H9 (cell line): Measurements from ENCODE around the gene MYO18A. TPM values are rescaled to one million over a fixed set of nuclear protein-coding genes. Genes with fewer than 3 reads are reported as not detected.

ENCODE experiments used
- DNase-seq: peaks from one replicate; pipeline ENCODE4 v3.0.0-alpha.2; 2017
- H2AFZ ChIP-seq: one replicate; pipeline ENCODE4 v1.6.1; 2013; ENCODE audit warnings: mild to moderate bottlenecking, low read length, control low read depth, moderate library complexity
- H2AK5ac ChIP-seq: 2 replicates; pipeline ENCODE4 v1.6.1; 2013; ENCODE audit warnings: low read length, control low read depth, mixed read lengths; ENCODE audit not compliant: insufficient read length
- H2BK120ac ChIP-seq: one replicate; pipeline ENCODE4 v1.6.1; 2013; ENCODE audit warnings: low read depth, mild to moderate bottlenecking, low read length, control low read depth, inconsistent platforms; ENCODE audit not compliant: poor library complexity, severe bottlenecking
- H2BK12ac ChIP-seq: 2 replicates; pipeline ENCODE4 v1.6.1; 2013; ENCODE audit warnings: low read length, control low read depth, mixed read lengths, low read depth; ENCODE audit not compliant: insufficient read length
- H2BK15ac ChIP-seq: 2 replicates; pipeline ENCODE4 v1.6.1; 2013; ENCODE audit warnings: low read depth, low read length, control low read depth
- H2BK20ac ChIP-seq: one replicate; pipeline ENCODE4 v1.6.1; 2013; ENCODE audit warnings: low read depth, mild to moderate bottlenecking, low read length, control low read depth, inconsistent platforms; ENCODE audit not compliant: poor library complexity, severe bottlenecking
- H2BK5ac ChIP-seq: 2 replicates; pipeline ENCODE4 v1.6.1; 2013; ENCODE audit warnings: low read length, control low read depth, mixed read lengths; ENCODE audit not compliant: insufficient read length
- H3K14ac ChIP-seq: 2 replicates; pipeline ENCODE4 v1.6.1; 2013; ENCODE audit warnings: low read length, control low read depth; ENCODE audit not compliant: insufficient read depth
- H3K18ac ChIP-seq: 2 replicates; pipeline ENCODE4 v1.6.1; 2013; ENCODE audit warnings: low read depth, mild to moderate bottlenecking, mixed read lengths, low read length, control low read depth; ENCODE audit not compliant: insufficient read length
- H3K23ac ChIP-seq: 2 replicates; pipeline ENCODE4 v1.6.1; 2013; ENCODE audit warnings: low read length, control low read depth, mixed read lengths, low read depth; ENCODE audit not compliant: insufficient read length
- H3K23me2 ChIP-seq: 2 replicates; pipeline ENCODE4 v1.6.1; 2013; ENCODE audit warnings: low read depth, mild to moderate bottlenecking, mixed read lengths, low read length, control low read depth; ENCODE audit not compliant: insufficient read length, poor library complexity, severe bottlenecking
- H3K27ac ChIP-seq: 2 replicates; pipeline ENCODE4 v1.5.1; 2013; ENCODE audit warnings: low read length, control low read depth, mixed read lengths, low read depth; ENCODE audit not compliant: insufficient read length
- H3K27me3 ChIP-seq: 2 replicates; pipeline ENCODE4 v1.6.1; 2013; ENCODE audit warnings: low read length, control low read depth, inconsistent platforms; ENCODE audit not compliant: insufficient read depth
- H3K4ac ChIP-seq: 2 replicates; pipeline ENCODE4 v1.6.1; 2013; ENCODE audit warnings: low read depth, mild to moderate bottlenecking, control low read depth, inconsistent platforms, low read length, moderate library complexity
- H3K4me1 ChIP-seq: 2 replicates; pipeline ENCODE4 v1.6.1; 2013; ENCODE audit warnings: low read length, control low read depth, inconsistent platforms; ENCODE audit not compliant: insufficient read depth
- H3K4me2 ChIP-seq: 2 replicates; pipeline ENCODE4 v1.6.1; 2013; ENCODE audit warnings: low read length, control low read depth, mixed read lengths; ENCODE audit not compliant: insufficient read length, insufficient read depth
- H3K56ac ChIP-seq: 2 replicates; pipeline ENCODE4 v1.6.1; 2013; ENCODE audit warnings: low read depth, mild to moderate bottlenecking, mixed read lengths, low read length, control low read depth; ENCODE audit not compliant: insufficient read length
- H3K79me1 ChIP-seq: 2 replicates; pipeline ENCODE4 v1.6.1; 2013; ENCODE audit warnings: low read depth, mild to moderate bottlenecking, moderate library complexity, low read length, control low read depth, inconsistent platforms; ENCODE audit not compliant: insufficient read depth, poor library complexity, severe bottlenecking
- H3K79me2 ChIP-seq: 2 replicates; pipeline ENCODE4 v1.6.1; 2013; ENCODE audit warnings: low read length, control low read depth, inconsistent platforms; ENCODE audit not compliant: insufficient read depth
- H3K9ac ChIP-seq: 2 replicates; pipeline ENCODE4 v1.6.1; 2013; ENCODE audit warnings: low read length, control low read depth, mixed read lengths; ENCODE audit not compliant: insufficient read length; ENCODE audit errors: extremely low read depth
- H3K9me3 ChIP-seq: one replicate; pipeline ENCODE4 v1.6.1; 2013; ENCODE audit warnings: low read depth, low read length, inconsistent platforms; ENCODE audit not compliant: control insufficient read depth
- H3T11ph ChIP-seq: one replicate; pipeline ENCODE4 v1.6.1; 2013; ENCODE audit warnings: mild to moderate bottlenecking, low read length, control low read depth, inconsistent platforms
- H4K20me1 ChIP-seq: one replicate; pipeline ENCODE4 v1.6.1; 2013; ENCODE audit not compliant: control insufficient read depth, insufficient read length, insufficient read depth
- H4K5ac ChIP-seq: 2 replicates; pipeline ENCODE4 v1.6.1; 2013; ENCODE audit warnings: low read depth, mild to moderate bottlenecking, mixed read lengths, low read length, control low read depth; ENCODE audit not compliant: insufficient read length
- H4K8ac ChIP-seq: replicated peaks from 2 replicates; pipeline ENCODE4 v1.6.1; 2013; ENCODE audit warnings: low read length, control low read depth, mixed read lengths, low read depth; ENCODE audit not compliant: insufficient read length
- H4K91ac ChIP-seq: 2 replicates; pipeline ENCODE4 v1.6.1; 2013; ENCODE audit warnings: low read depth, mild to moderate bottlenecking, moderate library complexity, mixed read lengths, low read length, control low read depth; ENCODE audit not compliant: insufficient read length
- H3K27ac Mint-ChIP-seq, 3 experiments: 2 replicates in 2 of 3; 3 replicates in 1 of 3; pipeline ENCODE4 v1.8.0; 2020 to 2021; ENCODE audit warnings: mixed read lengths in 3 of 3, mild to moderate bottlenecking in 1 of 3, moderate library complexity in 1 of 3
- H3K27me3 Mint-ChIP-seq: 2 replicates; pipeline ENCODE4 v1.8.0; 2021; ENCODE audit warnings: low read depth, mild to moderate bottlenecking, moderate library complexity, mixed read lengths
- H3K36me3 Mint-ChIP-seq, 3 experiments: 2 replicates in 2 of 3; 3 replicates in 1 of 3; pipeline ENCODE4 v1.8.0; 2020 to 2021; ENCODE audit warnings: low read depth in 3 of 3, mixed read lengths in 3 of 3; ENCODE audit not compliant: insufficient read depth in 1 of 3
- H3K4me1 Mint-ChIP-seq, 2 experiments: 2 replicates each; pipeline ENCODE4 v1.8.0; 2020; ENCODE audit warnings: mixed read lengths in 2 of 2
- H3K4me3 Mint-ChIP-seq, 2 experiments: 2 replicates in 1 of 2; 3 replicates in 1 of 2; pipeline ENCODE4 v1.8.0; 2020 to 2021; ENCODE audit warnings: mild to moderate bottlenecking in 2 of 2, mixed read lengths in 2 of 2, moderate library complexity in 1 of 2
- H3K9me3 Mint-ChIP-seq, 2 experiments: 2 replicates in 1 of 2; 3 replicates in 1 of 2; pipeline ENCODE4 v1.8.0; 2020; ENCODE audit warnings: mild to moderate bottlenecking in 2 of 2, mixed read lengths in 2 of 2, moderate library complexity in 1 of 2
- WGBS: extraction: QIAGEN DNeasy Blood & Tissue Kit; methylation state at CpG from one replicate; pipeline ENCODE4 v1.1.7; 2013; ENCODE audit warnings: missing lambda C conversion rate, low lambda C conversion rate, mixed read lengths; ENCODE audit not compliant: insufficient read length; ENCODE audit errors: extremely low coverage; 5-methylcytosine and 5-hydroxymethylcytosine counted together
- total RNA-seq: library from RNA; stranded (reverse); gene quantifications from 2 replicates; pipeline ENCODE4 v1.2.1, GENCODE V29; 2021
- TF ChIP-seq, protein P1 (sequence below): fragments of 200-600 bp; sonication (generic); conservative IDR thresholded peaks from 3 replicates; pipeline ENCODE4 v1.8.0; 2021; ENCODE audit warnings: antibody characterized with exemption, mild to moderate bottlenecking

Gene MYO18A
- total RNA-seq, 1 experiment from 2014 or later: 21.6 TPM

GRCh38 chr17:29166507-29166887 is 13.7 kb downstream of the MYO18A start:
- Histone ChIP-seq H2BK12ac (no peak overlapping the region), H3K79me1 (no peaks in the 10 kb centered on the region), H3K27ac (no peak overlapping the region), H3K9me3 (no peaks in the 10 kb centered on the region), H2AK5ac (no peak overlapping the region), H3K4me1 (no peaks in the 10 kb centered on the region), H3K4ac (no peak overlapping the region), H3K14ac (no peak overlapping the region), H3K79me2 (peaks cover 2% of the 10 kb centered on the region; the same call in 1 of the 2 replicates), H2BK15ac (no peak overlapping the region), H4K8ac (no peak overlapping the region), H4K91ac (no peak overlapping the region), H3K18ac (peak overlapping the region; percentile 53), H3K9ac (no peak overlapping the region), H3K56ac (no peak overlapping the region), H3K23me2 (no peaks in the 10 kb centered on the region), H2BK120ac (no peak overlapping the region), H4K20me1 (no peaks in the 10 kb centered on the region), H2AFZ (no peak overlapping the region), H4K5ac (no peak overlapping the region), H2BK5ac (no peak overlapping the region), H3T11ph (no peak overlapping the region), H3K27me3 (no peaks in the 10 kb centered on the region), H2BK20ac (no peak overlapping the region), H3K4me2 (no peak overlapping the region), H3K23ac (no peak overlapping the region)
- peaks cover 9 to 12% of the 10 kb centered on the region in 2 experiments for H3K4me1 Mint-ChIP-seq
- H3K27me3 Mint-ChIP-seq: no peaks in the 10 kb centered on the region
- H3K4me3 Mint-ChIP-seq: no peak overlapping the region
- no peaks in the 10 kb centered on the region for H3K9me3 Mint-ChIP-seq
- DNase-seq: no peak
- WGBS: no CpG with 5 or more reads among the region's 21 CpGs
- peaks cover 9 to 16% (median 14%) of the 10 kb centered on the region in 3 experiments; a peak in 6 of 7 replicates for H3K36me3 Mint-ChIP-seq
- H3K27ac Mint-ChIP-seq: no peak overlapping the region
- TF ChIP-seq, protein P1, sequence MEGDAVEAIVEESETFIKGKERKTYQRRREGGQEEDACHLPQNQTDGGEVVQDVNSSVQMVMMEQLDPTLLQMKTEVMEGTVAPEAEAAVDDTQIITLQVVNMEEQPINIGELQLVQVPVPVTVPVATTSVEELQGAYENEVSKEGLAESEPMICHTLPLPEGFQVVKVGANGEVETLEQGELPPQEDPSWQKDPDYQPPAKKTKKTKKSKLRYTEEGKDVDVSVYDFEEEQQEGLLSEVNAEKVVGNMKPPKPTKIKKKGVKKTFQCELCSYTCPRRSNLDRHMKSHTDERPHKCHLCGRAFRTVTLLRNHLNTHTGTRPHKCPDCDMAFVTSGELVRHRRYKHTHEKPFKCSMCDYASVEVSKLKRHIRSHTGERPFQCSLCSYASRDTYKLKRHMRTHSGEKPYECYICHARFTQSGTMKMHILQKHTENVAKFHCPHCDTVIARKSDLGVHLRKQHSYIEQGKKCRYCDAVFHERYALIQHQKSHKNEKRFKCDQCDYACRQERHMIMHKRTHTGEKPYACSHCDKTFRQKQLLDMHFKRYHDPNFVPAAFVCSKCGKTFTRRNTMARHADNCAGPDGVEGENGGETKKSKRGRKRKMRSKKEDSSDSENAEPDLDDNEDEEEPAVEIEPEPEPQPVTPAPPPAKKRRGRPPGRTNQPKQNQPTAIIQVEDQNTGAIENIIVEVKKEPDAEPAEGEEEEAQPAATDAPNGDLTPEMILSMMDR: no peak
